Lower leg skin (tissue), 4 donors: ENCODE data around the gene TRAPPC14. TPM values are rescaled to one million over a fixed set of nuclear protein-coding genes. Genes with fewer than 3 reads are reported as not detected.

Experiments used
- DNase-seq, 2 donors: peaks; one replicate each; pipeline ENCODE4 v3.0.0-alpha.2; 2019; ENCODE audit warnings: low spot score in 2 of 2
- H3K4me3 ChIP-seq: fragments of 200-600 bp; sonication (generic); 2 replicates; pipeline ENCODE4 v1.5.1; 2017; ENCODE audit warnings: mild to moderate bottlenecking, low read depth; ENCODE audit not compliant: poor library complexity, severe bottlenecking
- POLR2A ChIP-seq, 2 donors: fragments of 450-650 bp; IDR thresholded peaks; one replicate each; pipeline ENCODE4 v1.6.1; 2016 to 2017; ENCODE audit warnings: antibody characterized with exemption in 2 of 2, mild to moderate bottlenecking in 1 of 2, moderate library complexity in 1 of 2
- WGBS, 2 donors: methylation state at CpG; one replicate each; pipeline ENCODE4 v1.1.5; 2018; 5-methylcytosine and 5-hydroxymethylcytosine counted together
- intact Hi-C: fragments of 100-400 bp; cut with DNase I; formaldehyde crosslinking; loops from one replicate; pipeline ENCODE4 v1.15.0; 2023; ENCODE audit warnings: low total_unique reads
- total RNA-seq, 4 donors: library from RNA; depleted of rRNA; stranded (reverse); fragments of >200 nt; gene quantifications; one replicate each; pipeline ENCODE4 v1.1.0, GENCODE V29; 2016
- TF ChIP-seq, protein P1 (sequence below), 3 donors: fragments of 450-650 bp; IDR thresholded peaks; one replicate each; pipeline ENCODE4 v1.5.1; 2016; ENCODE audit warnings: antibody characterized with exemption in 3 of 3, mild to moderate bottlenecking in 3 of 3, moderate library complexity in 2 of 3

TRAPPC14 gene
- total RNA-seq, 4 donors from 2014 or later: 20.8 to 46.5 (median 25.2) TPM

DNA sequence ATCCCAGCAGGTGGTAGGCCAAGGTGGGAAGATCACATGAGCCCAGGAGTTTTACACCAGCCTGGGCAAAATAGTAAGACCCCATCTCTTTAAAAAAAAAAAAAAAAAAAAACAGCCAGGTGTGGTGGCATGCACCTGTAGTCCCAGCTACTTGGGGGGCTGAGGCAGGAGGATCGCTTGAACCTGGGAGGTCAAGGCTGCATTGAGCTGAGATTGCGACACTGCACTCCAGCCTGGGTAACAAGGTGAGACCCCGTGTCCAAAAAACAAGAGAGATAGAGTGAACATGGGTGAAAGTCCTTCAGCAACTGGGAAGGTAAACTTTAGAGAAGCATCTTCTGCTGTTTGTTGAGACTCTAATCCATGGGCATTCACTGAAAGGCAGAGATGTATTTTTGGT lies 16.1 kb downstream of the TRAPPC14 start:
- WGBS, 2 donors: 94 to 96% methylated on average over 3 of the region's 3 CpGs
- no peak for TF ChIP-seq POLR2A (IDR thresholded peaks at IDR 0.05)
- TF ChIP-seq, protein P1, sequence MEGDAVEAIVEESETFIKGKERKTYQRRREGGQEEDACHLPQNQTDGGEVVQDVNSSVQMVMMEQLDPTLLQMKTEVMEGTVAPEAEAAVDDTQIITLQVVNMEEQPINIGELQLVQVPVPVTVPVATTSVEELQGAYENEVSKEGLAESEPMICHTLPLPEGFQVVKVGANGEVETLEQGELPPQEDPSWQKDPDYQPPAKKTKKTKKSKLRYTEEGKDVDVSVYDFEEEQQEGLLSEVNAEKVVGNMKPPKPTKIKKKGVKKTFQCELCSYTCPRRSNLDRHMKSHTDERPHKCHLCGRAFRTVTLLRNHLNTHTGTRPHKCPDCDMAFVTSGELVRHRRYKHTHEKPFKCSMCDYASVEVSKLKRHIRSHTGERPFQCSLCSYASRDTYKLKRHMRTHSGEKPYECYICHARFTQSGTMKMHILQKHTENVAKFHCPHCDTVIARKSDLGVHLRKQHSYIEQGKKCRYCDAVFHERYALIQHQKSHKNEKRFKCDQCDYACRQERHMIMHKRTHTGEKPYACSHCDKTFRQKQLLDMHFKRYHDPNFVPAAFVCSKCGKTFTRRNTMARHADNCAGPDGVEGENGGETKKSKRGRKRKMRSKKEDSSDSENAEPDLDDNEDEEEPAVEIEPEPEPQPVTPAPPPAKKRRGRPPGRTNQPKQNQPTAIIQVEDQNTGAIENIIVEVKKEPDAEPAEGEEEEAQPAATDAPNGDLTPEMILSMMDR (IDR thresholded peaks at IDR 0.05): no peak
- intact Hi-C loops: no loop called here

DNA sequence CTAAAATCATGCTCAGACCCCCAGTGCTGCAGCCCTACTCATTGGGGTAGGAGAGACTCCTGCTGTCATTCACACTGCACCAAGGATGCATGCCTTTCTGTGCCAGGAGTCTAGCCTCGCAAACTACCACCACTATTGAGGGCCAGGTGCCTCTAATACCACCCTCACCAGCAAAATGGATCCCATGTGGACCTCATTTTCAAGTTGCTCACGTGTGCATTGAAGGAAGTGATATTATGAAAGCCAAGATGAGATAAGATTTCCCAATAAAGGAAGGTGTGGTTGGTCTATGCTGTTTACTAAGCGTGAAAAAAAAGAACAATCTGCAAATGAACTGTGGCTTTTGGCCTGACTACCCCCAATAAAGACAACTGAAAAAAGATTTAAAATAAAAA lies 17.0 kb downstream of the TRAPPC14 start:
- intact Hi-C loops: no loop called here
- H3K4me3 ChIP-seq: no peak overlapping the region
- 56% methylated on average over 3 of the region's 3 CpGs for WGBS, 2 donors
- TF ChIP-seq, protein P1 (IDR thresholded peaks at IDR 0.05): no peak
- no peak for TF ChIP-seq POLR2A (IDR thresholded peaks at IDR 0.05)
- no peak for DNase-seq

More for the DNA sequence above, 16.1 kb downstream of the TRAPPC14 start:
- DNase-seq: no peak
- H3K4me3 ChIP-seq: no peak overlapping the region

DNA sequence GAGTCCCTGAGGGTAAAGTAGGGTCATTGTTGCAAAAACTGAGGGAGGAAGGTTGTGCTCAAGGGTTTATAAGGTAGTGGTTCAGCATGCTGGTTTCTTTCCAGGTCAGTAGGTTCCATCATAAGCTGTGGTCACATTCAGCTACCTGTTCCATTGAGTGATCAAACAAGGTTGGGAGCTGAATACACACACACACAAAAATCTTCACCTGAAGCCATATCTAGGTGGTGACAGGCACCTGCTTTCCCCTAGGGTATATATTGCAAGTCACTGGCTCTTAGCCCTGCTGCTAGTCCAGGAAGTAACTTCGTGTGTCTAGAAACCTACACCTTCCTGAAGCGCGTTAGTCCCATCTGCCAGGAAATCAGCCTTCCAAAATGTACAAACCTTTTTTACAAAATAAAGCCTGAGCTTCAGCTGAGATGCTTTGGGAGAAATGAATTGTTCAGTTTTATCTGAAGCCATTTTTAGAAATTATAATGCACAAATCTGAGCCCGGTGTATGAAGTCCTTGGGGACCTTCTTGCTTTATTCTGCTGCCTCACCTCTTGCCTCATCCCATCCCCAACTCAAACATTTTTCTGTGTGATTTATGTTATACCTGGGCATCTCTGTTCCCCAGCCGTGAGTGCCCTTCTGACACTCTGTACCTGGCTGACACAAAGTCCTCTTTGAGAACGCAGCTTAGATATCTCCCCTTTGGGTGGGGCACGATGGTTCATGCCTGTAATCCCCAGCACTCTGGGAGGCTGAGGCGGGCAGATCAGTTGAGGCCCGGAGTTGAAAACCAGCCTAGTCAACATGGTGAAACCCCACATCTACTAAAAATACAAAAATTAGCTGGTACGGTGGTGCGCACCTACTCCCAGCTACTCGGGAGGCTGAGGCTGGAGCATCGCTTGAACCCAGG lies 20.4 kb downstream of the TRAPPC14 start:
- intact Hi-C loops: loop anchor here (10.0 kb wide), 1 partner anchor 67 kb away; no protein-coding TSS in a partner anchor
- H3K4me3 ChIP-seq: no peak overlapping the region
- no peak for TF ChIP-seq POLR2A (IDR thresholded peaks at IDR 0.05)
- TF ChIP-seq, protein P1 (IDR thresholded peaks at IDR 0.05): no peak
- WGBS, 2 donors: 67 to 75% methylated on average over 13 of the region's 13 CpGs
- DNase-seq: no peak

DNA sequence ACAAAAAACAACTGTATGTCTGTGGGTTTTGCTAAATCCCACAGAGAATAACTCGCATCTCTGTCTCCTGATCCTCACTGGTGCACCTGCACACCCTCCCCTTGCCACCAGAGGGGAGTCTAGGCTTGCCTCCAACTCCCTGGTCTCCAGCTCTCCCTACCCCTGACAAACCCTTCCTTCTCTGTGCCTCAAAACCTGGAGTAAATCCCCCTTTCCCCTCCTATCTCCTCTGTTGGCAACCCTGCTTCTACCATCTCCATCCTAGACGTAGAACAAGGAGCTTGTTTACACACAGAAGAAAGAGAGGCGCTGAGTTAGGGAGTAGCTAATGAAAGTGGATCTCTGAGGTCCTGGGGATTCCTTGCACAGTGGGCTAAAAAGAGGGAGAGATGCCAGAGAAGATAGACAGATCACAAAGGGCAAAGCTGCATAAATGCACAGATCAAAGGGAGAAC lies 25.8 kb downstream of the TRAPPC14 start:
- 23 to 26% methylated on average over 3 of the region's 3 CpGs for WGBS, 2 donors
- H3K4me3 ChIP-seq: no peak overlapping the region
- intact Hi-C loops: loop anchor here (10.0 kb wide), 1 partner anchor 72 kb away; no protein-coding TSS in a partner anchor
- TF ChIP-seq, protein P1 (IDR thresholded peaks at IDR 0.05): peak in 1 of 3 donors; percentile 83
- no peak for TF ChIP-seq POLR2A (IDR thresholded peaks at IDR 0.05)
- no peak for DNase-seq

DNA sequence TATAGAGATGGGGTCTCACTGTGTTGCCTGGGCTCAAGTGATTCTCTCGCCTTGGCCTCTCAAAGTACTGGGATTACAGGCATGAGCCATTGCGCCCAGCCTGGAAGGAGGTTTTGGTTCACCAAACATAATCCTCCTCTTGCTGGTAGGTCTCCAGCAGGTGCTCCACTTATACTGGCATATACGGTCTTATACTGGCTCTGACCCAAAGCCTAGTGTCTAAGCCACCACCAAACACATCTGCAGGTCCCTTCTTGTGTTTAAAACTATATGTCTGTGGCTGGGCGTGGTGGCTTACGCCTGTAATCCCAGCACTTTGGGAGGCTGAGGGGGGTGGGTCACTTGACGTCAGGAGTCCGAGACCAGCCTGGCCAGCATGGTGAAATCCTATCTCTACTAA lies 26.4 kb downstream of the TRAPPC14 start:
- intact Hi-C loops: loop anchor here (10.0 kb wide), 1 partner anchor 73 kb away; no protein-coding TSS in a partner anchor
- WGBS, 2 donors: 61 to 64% methylated on average over 7 of the region's 7 CpGs
- TF ChIP-seq, protein P1 (IDR thresholded peaks at IDR 0.05): no peak
- no peak for DNase-seq
- no peak overlapping the region for H3K4me3 ChIP-seq
